Skeletal muscle tissue (tissue), 4 donors: Measurements from ENCODE around the gene MZT2A. TPM values are rescaled to one million over a fixed set of nuclear protein-coding genes. Genes with fewer than 3 reads are reported as not detected.
A peak's percentile ranks its signal among the peaks of the same experiment; 100 is the strongest.
"Not testable (repeated sequence)": the region's sequence is repeated elsewhere in the genome, so short reads cannot be mapped to it uniquely, and the experiment has no call there.

Experiments used
- H3K27ac ChIP-seq: one replicate; pipeline ENCODE4 v1.7.0; 2013; ENCODE audit warnings: mild to moderate bottlenecking, low read depth, low read length, inconsistent platforms
- H3K27me3 ChIP-seq, 3 donors: one replicate each; pipeline ENCODE4 v1.7.0; 2013; ENCODE audit warnings: low read length in 3 of 3; ENCODE audit not compliant: control insufficient read depth in 3 of 3, insufficient read depth in 3 of 3
- H3K36me3 ChIP-seq, 3 donors: one replicate each; pipeline ENCODE4 v1.7.0; 2013; ENCODE audit warnings: low read length in 3 of 3; ENCODE audit not compliant: control insufficient read depth in 3 of 3, insufficient read depth in 3 of 3
- H3K4me1 ChIP-seq, 3 donors: one replicate each; pipeline ENCODE4 v1.7.0; 2013; ENCODE audit warnings: low read length in 3 of 3, mild to moderate bottlenecking in 3 of 3; ENCODE audit not compliant: control insufficient read depth in 3 of 3, insufficient read depth in 3 of 3
- H3K4me3 ChIP-seq, 3 donors: one replicate each; pipeline ENCODE4 v1.7.0; 2013; ENCODE audit warnings: low read length in 3 of 3
- H3K9ac ChIP-seq, 3 donors: one replicate each; pipeline ENCODE4 v1.7.0; 2013; ENCODE audit warnings: low read length in 3 of 3, mild to moderate bottlenecking in 3 of 3, moderate library complexity in 2 of 3, low read depth in 1 of 3
- H3K9me3 ChIP-seq, 3 donors: one replicate each; pipeline ENCODE4 v1.7.0; 2013; ENCODE audit warnings: low read length in 3 of 3; ENCODE audit not compliant: control insufficient read depth in 3 of 3
- total RNA-seq: library from RNA; depleted of rRNA; stranded (reverse); fragments of >200 nt; gene quantifications from one replicate; pipeline ENCODE4 v1.2.3, GENCODE V29; 2014
- donor health status: Osteomylitis.

MZT2A gene
- total RNA-seq, result 27.7 TPM

- not testable (repeated sequence) for H3K36me3 ChIP-seq, H3K9me3 ChIP-seq, H3K27me3 ChIP-seq
- Histone ChIP-seq H3K4me1 (peaks cover 7 to 20% (median 13%) of the 10 kb centered on the region in 3 donors), H3K9ac (peak within 1 kb of the TSS; percentile 82 to 95 (median 93)), H3K27ac (peak within 1 kb of the TSS; percentile 83), H3K4me3 (peak within 1 kb of the TSS; percentile 91 to 95 (median 92))
These were observed at the start of gene MZT2A for GRCh38 chr2:131492015-131492417. MZT2A (minus strand) TSS chr2:131492397; CDS start chr2:131492376, 21 bp downstream.

GRCh38 chr2:131538856-131539255 lies 46.7 kb upstream of the MZT2A start:
- H3K27me3 ChIP-seq, H3K27ac ChIP-seq, H3K9me3 ChIP-seq, H3K4me1 ChIP-seq, H3K9ac ChIP-seq, H3K4me3 ChIP-seq, H3K36me3 ChIP-seq: not testable (repeated sequence)

- not testable (repeated sequence) for H3K4me1 ChIP-seq, H3K9ac ChIP-seq, H3K9me3 ChIP-seq, H3K27me3 ChIP-seq, H3K27ac ChIP-seq, H3K4me3 ChIP-seq, H3K36me3 ChIP-seq
These were observed 44.6 kb upstream of the MZT2A start for GRCh38 chr2:131536841-131537240.

- H3K9ac ChIP-seq, H3K4me1 ChIP-seq: not testable (repeated sequence)
These were observed 44.0 kb upstream of the MZT2A start for GRCh38 chr2:131535951-131536826.

GRCh38 chr2:131535526-131535925 lies 43.3 kb upstream of the MZT2A start:
- H3K27me3 ChIP-seq, result no peaks in the 10 kb centered on the region
- H3K4me1 ChIP-seq, result no peaks in the 10 kb centered on the region
- H3K36me3 ChIP-seq, result no peaks in the 10 kb centered on the region
- H3K9me3 ChIP-seq, result no peaks in the 10 kb centered on the region
- no peak overlapping the region for H3K27ac ChIP-seq
- no peak overlapping the region for H3K4me3 ChIP-seq
- H3K9ac ChIP-seq, result no peak overlapping the region

More at GRCh38 chr2:131535951-131536826, 44.0 kb upstream of the MZT2A start:
- H3K4me3 ChIP-seq, H3K9me3 ChIP-seq, H3K27ac ChIP-seq, H3K27me3 ChIP-seq, H3K36me3 ChIP-seq: not testable (repeated sequence)

GRCh38 chr2:131534965-131535364 lies 42.8 kb upstream of the MZT2A start:
- not testable (repeated sequence) for H3K27me3 ChIP-seq, H3K4me1 ChIP-seq, H3K36me3 ChIP-seq, H3K27ac ChIP-seq, H3K9ac ChIP-seq, H3K4me3 ChIP-seq, H3K9me3 ChIP-seq

- not testable (repeated sequence) for H3K4me3 ChIP-seq, H3K27me3 ChIP-seq, H3K36me3 ChIP-seq, H3K4me1 ChIP-seq, H3K9ac ChIP-seq, H3K27ac ChIP-seq, H3K9me3 ChIP-seq
These were observed 42.1 kb upstream of the MZT2A start for GRCh38 chr2:131534317-131534672.

- H3K4me1 ChIP-seq, H3K4me3 ChIP-seq, H3K9ac ChIP-seq, H3K27ac ChIP-seq, H3K36me3 ChIP-seq, H3K27me3 ChIP-seq, H3K9me3 ChIP-seq: not testable (repeated sequence)
These were observed 41.6 kb upstream of the MZT2A start for GRCh38 chr2:131533609-131534316.

- not testable (repeated sequence) for H3K36me3 ChIP-seq, H3K27ac ChIP-seq, H3K4me3 ChIP-seq
These were observed 40.8 kb upstream of the MZT2A start for GRCh38 chr2:131532723-131533608.

More at GRCh38 chr2:131532723-131533608, 40.8 kb upstream of the MZT2A start:
- H3K4me1 ChIP-seq, H3K9ac ChIP-seq, H3K9me3 ChIP-seq, H3K27me3 ChIP-seq: not testable (repeated sequence)
